Uterus (tissue), 4 donors: ENCODE results near the gene KCNIP1. TPM values are rescaled to one million over a fixed set of nuclear protein-coding genes. Genes with fewer than 3 reads are reported as not detected.

Experiments used
- DNase-seq, 2 donors: peaks; one replicate each; pipeline ENCODE4 v3.0.0-alpha.2; 2019 to 2020
- H3K27ac ChIP-seq, 2 donors: fragments of 200-600 bp; sonication (generic); 1 replicate in 1 of 2; 2 replicates in 1 of 2; pipeline ENCODE4 v1.5.1; 2016 to 2018
- H3K27me3 ChIP-seq, 2 donors: fragments of 200-600 bp; sonication (generic); one replicate each; pipeline ENCODE4 v1.5.1; 2018 to 2019; ENCODE audit warnings: control low read depth in 1 of 2
- H3K36me3 ChIP-seq, 2 donors: fragments of 200-600 bp; sonication (generic); one replicate each; pipeline ENCODE4 v1.5.1; 2019; ENCODE audit warnings: control low read depth in 1 of 2
- H3K4me1 ChIP-seq, 2 donors: fragments of 200-600 bp; sonication (generic); one replicate each; pipeline ENCODE4 v1.5.1; 2018 to 2019; ENCODE audit warnings: control low read depth in 1 of 2
- H3K4me3 ChIP-seq, 2 donors: fragments of 200-600 bp; sonication (generic); 1 replicate in 1 of 2; 2 replicates in 1 of 2; pipeline ENCODE4 v1.5.1; 2018 to 2019; ENCODE audit warnings: mild to moderate bottlenecking in 1 of 2
- H3K9me3 ChIP-seq, 2 donors: fragments of 200-600 bp; sonication (generic); one replicate each; pipeline ENCODE4 v1.5.1; 2019; ENCODE audit warnings: control low read depth in 1 of 2
- CTCF ChIP-seq, 4 experiments: fragments of 200-600 bp in 2 of 4; fragments of 450-650 bp in 2 of 4; sonication (generic) in 2 of 4; IDR thresholded peaks; one replicate each; pipeline ENCODE4 v1.5.1; 2016 to 2019; ENCODE audit warnings: antibody characterized with exemption in 4 of 4, mild to moderate bottlenecking in 2 of 4, moderate library complexity in 1 of 4
- POLR2A ChIP-seq, 2 donors: fragments of 450-650 bp; IDR thresholded peaks; one replicate each; pipeline ENCODE4 v1.6.1; 2016; ENCODE audit warnings: antibody characterized with exemption in 2 of 2, mild to moderate bottlenecking in 1 of 2, moderate library complexity in 1 of 2
- intact Hi-C: fragments of 100-400 bp; cut with DNase I; formaldehyde crosslinking; loops from one replicate; pipeline ENCODE4 v1.15.1; 2023; ENCODE audit warnings: low total_unique reads
- total RNA-seq, 4 donors: library from RNA; depleted of rRNA in 3 of 4; stranded (reverse); fragments of >200 nt in 3 of 4; gene quantifications; one replicate each; pipeline versions ENCODE4 v1.1.0 to v1.2.4, GENCODE V29; 2014 to 2023
- donor health status: DM: yes; HTN: yes; CAD: no.

The KCNIP1 gene
- total RNA-seq, 4 donors from 2014 or later, result 1.3 to 7.0 (median 3.9) TPM

GRCh38 chr5:170756691-170757090, 252.9 kb downstream of the KCNIP1 start:
- DNase-seq, result no peak
- intact Hi-C loops, result no loop called here
- Histone ChIP-seq H3K9me3 (no peaks in the 10 kb centered on the region), H3K36me3 (no peaks in the 10 kb centered on the region), H3K4me3 (no peak overlapping the region), H3K4me1 (no peaks in the 10 kb centered on the region), H3K27me3 (no peaks in the 10 kb centered on the region), H3K27ac (no peak overlapping the region)
- TF ChIP-seq CTCF (IDR thresholded peaks at IDR 0.05), result no peak
- no peak for TF ChIP-seq POLR2A (IDR thresholded peaks at IDR 0.05)

- Histone ChIP-seq H3K4me3 (no peak overlapping the region), H3K4me1 (no peaks in the 10 kb centered on the region), H3K27ac (no peak overlapping the region), H3K36me3 (no peaks in the 10 kb centered on the region), H3K27me3 (no peaks in the 10 kb centered on the region), H3K9me3 (no peaks in the 10 kb centered on the region)
- TF ChIP-seq POLR2A (IDR thresholded peaks at IDR 0.05) (no peak), CTCF (IDR thresholded peaks at IDR 0.05) (no peak)
- DNase-seq, result no peak
- intact Hi-C loops, result no loop called here
Measured at GRCh38 chr5:170757182-170757601, 253.4 kb downstream of the KCNIP1 start.

GRCh38 chr5:170757669-170758068, 253.8 kb downstream of the KCNIP1 start:
- DNase-seq, result no peak
- no peak overlapping the region for H3K27ac ChIP-seq
- no peaks in the 10 kb centered on the region for H3K4me1 ChIP-seq
- no peak overlapping the region for H3K4me3 ChIP-seq
- H3K27me3 ChIP-seq, result no peaks in the 10 kb centered on the region
- H3K9me3 ChIP-seq, result no peaks in the 10 kb centered on the region
- H3K36me3 ChIP-seq, result no peaks in the 10 kb centered on the region
- TF ChIP-seq POLR2A (IDR thresholded peaks at IDR 0.05), result no peak
- TF ChIP-seq CTCF (IDR thresholded peaks at IDR 0.05), result no peak
- intact Hi-C loops, result no loop called here

GRCh38 chr5:170758481-170758880, 254.7 kb downstream of the KCNIP1 start:
- no peaks in the 10 kb centered on the region for H3K27me3 ChIP-seq
- intact Hi-C loops, result no loop called here
- H3K9me3 ChIP-seq, result no peaks in the 10 kb centered on the region
- no peak for TF ChIP-seq CTCF (IDR thresholded peaks at IDR 0.05)
- TF ChIP-seq POLR2A (IDR thresholded peaks at IDR 0.05), result no peak
- H3K36me3 ChIP-seq, result no peaks in the 10 kb centered on the region
- no peak for DNase-seq
- no peaks in the 10 kb centered on the region for H3K4me1 ChIP-seq
- H3K27ac ChIP-seq, result no peak overlapping the region
- no peak overlapping the region for H3K4me3 ChIP-seq

GRCh38 chr5:170760113-170760512, 256.3 kb downstream of the KCNIP1 start:
- no peak overlapping the region for H3K4me3 ChIP-seq
- no peak for TF ChIP-seq POLR2A (IDR thresholded peaks at IDR 0.05)
- no peak for TF ChIP-seq CTCF (IDR thresholded peaks at IDR 0.05)
- H3K36me3 ChIP-seq, result no peaks in the 10 kb centered on the region
- H3K4me1 ChIP-seq, result no peaks in the 10 kb centered on the region
- no peaks in the 10 kb centered on the region for H3K27me3 ChIP-seq
- H3K9me3 ChIP-seq, result no peaks in the 10 kb centered on the region
- no peak for DNase-seq
- no peak overlapping the region for H3K27ac ChIP-seq
- intact Hi-C loops, result no loop called here
